ENCODE measurements around the gene PLA2G2F. TPM values are rescaled to one million over a fixed set of nuclear protein-coding genes. Genes with fewer than 3 reads are reported as not detected.

Gene PLA2G2F
- total and polyA plus RNA-seq, 8 donors = 0.18 to 6.4 TPM; not detected in 6

GRCh38 chr1:20189664-20190063, 50.5 kb downstream of the PLA2G2F start:
- TF ChIP-seq, protein P1, sequence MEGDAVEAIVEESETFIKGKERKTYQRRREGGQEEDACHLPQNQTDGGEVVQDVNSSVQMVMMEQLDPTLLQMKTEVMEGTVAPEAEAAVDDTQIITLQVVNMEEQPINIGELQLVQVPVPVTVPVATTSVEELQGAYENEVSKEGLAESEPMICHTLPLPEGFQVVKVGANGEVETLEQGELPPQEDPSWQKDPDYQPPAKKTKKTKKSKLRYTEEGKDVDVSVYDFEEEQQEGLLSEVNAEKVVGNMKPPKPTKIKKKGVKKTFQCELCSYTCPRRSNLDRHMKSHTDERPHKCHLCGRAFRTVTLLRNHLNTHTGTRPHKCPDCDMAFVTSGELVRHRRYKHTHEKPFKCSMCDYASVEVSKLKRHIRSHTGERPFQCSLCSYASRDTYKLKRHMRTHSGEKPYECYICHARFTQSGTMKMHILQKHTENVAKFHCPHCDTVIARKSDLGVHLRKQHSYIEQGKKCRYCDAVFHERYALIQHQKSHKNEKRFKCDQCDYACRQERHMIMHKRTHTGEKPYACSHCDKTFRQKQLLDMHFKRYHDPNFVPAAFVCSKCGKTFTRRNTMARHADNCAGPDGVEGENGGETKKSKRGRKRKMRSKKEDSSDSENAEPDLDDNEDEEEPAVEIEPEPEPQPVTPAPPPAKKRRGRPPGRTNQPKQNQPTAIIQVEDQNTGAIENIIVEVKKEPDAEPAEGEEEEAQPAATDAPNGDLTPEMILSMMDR (IDR thresholded peaks at IDR 0.05) = no peak
- TF ChIP-seq POLR2A (IDR thresholded peaks at IDR 0.05) (no peak), EP300 (IDR thresholded peaks at IDR 0.05) (no peak), POLR2AphosphoS5 (IDR thresholded peaks at IDR 0.05) (no peak)
- H3K9me3 ChIP-seq = no peaks in the 10 kb centered on the region
- H3K27ac ChIP-seq = no peak overlapping the region
- H3K36me3 ChIP-seq = peaks cover 0 to 7% (median 0%) of the 10 kb centered on the region in 4 donors
- H3K4me1 ChIP-seq = peaks cover 16 to 50% (median 32%) of the 10 kb centered on the region in 4 donors
- no peak overlapping the region for H3K4me3 ChIP-seq
- no peak for DNase-seq
- H3K27me3 ChIP-seq = peaks cover 0 to 41% (median 8%) of the 10 kb centered on the region in 3 donors
- WGBS, 5 donors = 85 to 94% (median 91%) methylated on average over 4 of the region's 4 CpGs
- intact Hi-C loops (cut with DNase I; ENCODE audit: low total_unique reads) = no loop called here

DNA sequence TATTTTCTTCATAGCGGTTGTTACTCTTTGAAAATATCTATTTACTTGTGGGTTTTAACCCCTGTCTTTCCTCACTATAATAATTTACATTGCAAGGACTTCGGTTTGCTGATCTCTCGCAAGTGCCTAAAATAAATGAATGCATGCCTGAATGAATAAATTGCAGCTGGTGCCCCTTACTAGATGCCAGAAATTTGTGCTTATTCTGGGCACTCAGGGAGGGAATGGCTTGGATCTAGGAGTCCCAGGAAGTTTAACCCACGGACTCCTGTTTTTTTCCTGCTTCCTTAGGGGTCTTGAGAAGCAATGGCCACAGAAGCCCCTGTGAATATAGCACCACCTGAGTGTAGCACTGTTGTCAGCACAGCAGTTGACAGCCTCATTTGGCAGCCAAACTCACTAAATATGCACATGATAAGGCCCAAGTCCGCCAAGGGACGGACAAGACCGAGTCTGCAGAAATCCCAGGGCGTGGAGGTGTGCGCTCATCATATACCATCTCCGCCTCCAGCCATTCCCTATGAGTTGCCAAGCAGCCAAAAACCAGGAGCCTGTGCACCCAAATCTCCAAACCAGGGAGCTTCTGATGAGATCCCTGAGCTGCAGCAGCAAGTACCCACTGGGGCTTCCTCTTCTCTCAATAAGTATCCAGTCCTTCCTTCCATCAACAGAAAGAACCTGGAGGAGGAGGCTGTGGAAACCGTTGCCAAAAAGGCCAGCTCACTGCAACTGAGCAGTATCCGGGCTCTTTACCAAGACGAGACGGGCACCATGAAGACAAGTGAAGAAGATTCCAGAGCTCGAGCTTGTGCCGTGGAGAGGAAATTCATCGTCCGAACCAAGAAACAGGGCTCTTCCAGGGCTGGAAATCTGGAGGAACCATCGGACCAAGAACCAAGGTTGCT, 51.4 kb downstream of the PLA2G2F start:
- TF ChIP-seq POLR2AphosphoS5 (IDR thresholded peaks at IDR 0.05) = no peak
- TF ChIP-seq, protein P1 (IDR thresholded peaks at IDR 0.05) = no peak
- no peak for TF ChIP-seq EP300 (IDR thresholded peaks at IDR 0.05)
- no peak for TF ChIP-seq POLR2A (IDR thresholded peaks at IDR 0.05)
- H3K4me1 ChIP-seq = peaks cover 16 to 52% (median 33%) of the 10 kb centered on the region in 4 donors
- H3K36me3 ChIP-seq = peaks cover 0 to 7% (median 0%) of the 10 kb centered on the region in 4 donors
- no peak overlapping the region for H3K4me3 ChIP-seq
- H3K9me3 ChIP-seq = no peaks in the 10 kb centered on the region
- intact Hi-C loops (cut with DNase I; ENCODE audit: low total_unique reads) = no loop called here
- H3K27ac ChIP-seq = no peak overlapping the region
- H3K27me3 ChIP-seq = peaks cover 0 to 35% (median 8%) of the 10 kb centered on the region in 3 donors
- no peak for DNase-seq
- WGBS, 5 donors = 80 to 91% (median 89%) methylated on average over 19 of the region's 19 CpGs

GRCh38 chr1:20191266-20191825, 52.2 kb downstream of the PLA2G2F start:
- no peak for TF ChIP-seq POLR2A (IDR thresholded peaks at IDR 0.05)
- TF ChIP-seq POLR2AphosphoS5 (IDR thresholded peaks at IDR 0.05) = no peak
- no peak for TF ChIP-seq EP300 (IDR thresholded peaks at IDR 0.05)
- TF ChIP-seq, protein P1 (IDR thresholded peaks at IDR 0.05) = no peak
- intact Hi-C loops (cut with DNase I; ENCODE audit: low total_unique reads) = no loop called here

GRCh38 chr1:20192364-20192763, 53.2 kb downstream of the PLA2G2F start:
- Histone ChIP-seq H3K9me3 (no peaks in the 10 kb centered on the region), H3K36me3 (peaks cover 0 to 7% (median 0%) of the 10 kb centered on the region in 4 donors), H3K27me3 (peaks cover 0 to 31% (median 0%) of the 10 kb centered on the region in 3 donors), H3K27ac (peak overlapping the region in 2 of 5 donors; percentile 24 to 57), H3K4me1 (peaks cover 0 to 33% (median 15%) of the 10 kb centered on the region in 4 donors), H3K4me3 (no peak overlapping the region)
- intact Hi-C loops (cut with DNase I; ENCODE audit: low total_unique reads) = no loop called here
- 69 to 88% (median 81%) methylated on average over 4 to 5 of the region's 5 CpGs for WGBS, 5 donors
- DNase-seq = no peak
- TF ChIP-seq POLR2AphosphoS5 (IDR thresholded peaks at IDR 0.05) (peak in 2 of 3 donors; percentile 5 to 71), POLR2A (IDR thresholded peaks at IDR 0.05) (no peak)

More at GRCh38 chr1:20191266-20191825, 52.2 kb downstream of the PLA2G2F start:
- Histone ChIP-seq H3K4me1 (peaks cover 10 to 43% (median 26%) of the 10 kb centered on the region in 4 donors), H3K27ac (no peak overlapping the region), H3K36me3 (peaks cover 0 to 7% (median 0%) of the 10 kb centered on the region in 4 donors), H3K27me3 (peaks cover 0 to 31% (median 0%) of the 10 kb centered on the region in 3 donors), H3K9me3 (no peaks in the 10 kb centered on the region), H3K4me3 (no peak overlapping the region)
- no peak for DNase-seq
- 85 to 92% (median 89%) methylated on average over 12 of the region's 12 CpGs for WGBS, 5 donors

Measured in stomach (tissue), 9 donors.